Stimulated activated CD4-positive, alpha-beta T cell treated with anti-CD3 and anti-CD28 coated beads, Interleukin-4, amount 100 ng/mL, for 24 hours (primary cell): Measurements from ENCODE around the gene VSIG10L.
A peak's percentile ranks its signal among the peaks of the same experiment; 100 is the strongest.

Experiments used
- DNase-seq: peaks from one replicate; pipeline ENCODE4 v3.0.0-alpha.2; 2020

VSIG10L gene

DNA sequence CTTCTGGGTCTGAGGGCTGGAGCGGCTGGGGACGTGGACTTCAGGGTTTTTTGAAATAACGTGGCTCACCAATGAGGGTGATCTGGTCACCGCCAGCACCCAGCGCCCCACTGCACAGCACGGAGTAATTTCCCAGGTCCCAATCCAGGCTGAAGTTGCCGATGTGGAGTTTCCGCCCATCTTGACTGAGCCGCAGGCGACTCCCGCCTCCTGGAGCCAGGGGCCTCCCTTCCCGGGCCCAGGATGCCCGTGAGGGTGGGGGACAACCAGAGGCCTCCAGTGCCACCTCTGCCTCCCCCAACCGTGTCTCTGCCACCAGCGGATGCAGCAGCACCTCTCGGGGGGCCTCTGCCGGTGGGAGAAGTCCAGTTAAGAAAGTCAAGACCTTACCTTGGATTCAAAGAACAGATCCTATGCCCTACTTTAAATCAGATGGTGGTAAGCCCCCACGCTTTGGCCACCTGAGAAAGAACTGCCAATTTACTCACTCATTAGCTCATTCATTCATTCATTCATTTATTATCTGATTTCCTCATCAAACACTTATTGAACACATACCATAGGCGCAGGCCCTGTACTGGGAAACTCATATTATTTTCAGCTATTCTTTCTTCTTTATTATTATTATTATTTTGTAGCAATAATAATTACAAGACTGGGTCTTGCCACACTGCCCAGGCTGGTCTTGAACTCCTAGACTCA lies 3.9 kb downstream of the VSIG10L start:
- no peak for DNase-seq

DNA sequence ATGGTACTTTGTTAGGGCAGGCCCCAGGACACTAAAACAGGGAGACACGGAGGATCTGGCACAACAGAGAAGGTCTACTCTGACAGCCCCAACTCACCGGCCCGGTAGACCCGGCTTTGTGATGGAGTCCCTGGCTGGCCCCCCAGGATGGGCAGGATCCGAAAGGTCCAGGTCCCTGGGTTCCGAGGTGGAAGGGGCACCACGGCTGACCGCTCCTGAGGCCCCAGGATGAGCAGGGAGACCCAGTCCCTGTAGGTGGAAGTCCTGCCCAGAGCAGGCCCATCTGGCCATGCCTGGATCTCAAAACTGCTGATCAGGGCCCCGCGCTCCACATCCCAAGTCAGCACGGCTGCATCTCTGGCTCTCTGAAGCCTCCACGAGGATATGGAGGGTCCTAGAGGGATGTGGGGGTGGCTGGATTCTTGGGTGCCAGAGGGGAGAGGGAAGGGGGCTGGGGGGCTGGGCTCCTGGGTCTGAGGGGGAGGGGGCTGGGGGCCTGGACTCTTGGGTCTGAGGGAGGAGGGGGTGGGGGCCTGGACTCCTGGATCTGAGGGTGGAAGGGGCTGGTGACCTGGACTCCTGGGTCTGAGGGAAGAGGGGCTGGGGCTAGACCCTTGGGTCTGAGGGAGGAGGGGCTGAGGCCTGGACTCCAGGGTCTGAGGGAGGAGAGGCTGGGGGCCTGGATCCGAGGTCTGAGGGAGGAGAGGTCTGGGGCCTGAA lies 4.6 kb downstream of the VSIG10L start:
- DNase-seq = no peak

- no peak for DNase-seq
These were observed 8.0 kb downstream of the VSIG10L start for GRCh38 chr19:51333836-51334460.

DNA sequence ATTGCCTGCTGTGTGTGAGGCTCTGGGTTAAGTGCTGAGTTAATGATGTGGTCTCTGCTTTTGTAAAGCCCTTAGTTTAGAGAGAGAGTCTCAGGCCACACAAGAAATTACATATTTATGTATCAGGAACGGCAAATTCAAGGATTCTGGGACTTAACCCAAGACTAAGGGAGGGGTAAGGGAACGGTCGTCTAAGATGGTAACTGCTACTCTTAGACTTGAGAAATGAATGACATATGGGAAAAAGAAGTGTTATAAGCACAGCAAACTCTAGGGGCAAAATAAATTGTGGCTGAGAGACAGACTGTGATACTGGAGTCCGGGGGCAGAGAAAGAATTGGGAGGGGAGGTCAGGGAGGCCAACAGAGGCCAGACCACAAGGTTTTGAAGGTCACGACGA lies 10.2 kb downstream of the VSIG10L start:
- no peak for DNase-seq

GRCh38 chr19:51331193-51331592 lies 10.7 kb downstream of the VSIG10L start:
- DNase-seq = no peak

DNA sequence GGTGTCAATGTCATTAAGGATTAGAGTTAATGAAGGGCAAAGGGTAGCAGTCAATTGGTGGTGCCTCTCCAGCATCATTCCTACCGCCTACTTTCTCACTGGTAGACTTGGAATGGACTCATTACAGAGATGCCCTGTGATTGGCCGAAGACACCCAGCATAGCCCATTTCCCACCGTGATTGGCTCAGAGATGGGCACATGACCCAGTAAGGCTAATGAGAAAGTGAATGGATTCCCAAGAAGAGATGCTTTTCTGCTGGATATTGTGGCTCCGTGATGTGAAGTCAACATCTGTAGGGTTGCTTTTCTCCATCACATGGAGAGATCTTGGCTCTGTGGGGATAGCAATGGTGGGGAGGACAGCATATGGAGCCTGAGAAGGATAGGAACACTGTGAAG lies 11.6 kb downstream of the VSIG10L start:
- DNase-seq = no peak

- no peak for DNase-seq
These were observed 12.5 kb downstream of the VSIG10L start for GRCh38 chr19:51329411-51329810.

GRCh38 chr19:51327066-51328001 lies 14.6 kb downstream of the VSIG10L start:
- peak; percentile 49 for DNase-seq

GRCh38 chr19:51326216-51327065 lies 15.5 kb downstream of the VSIG10L start:
- no peak for DNase-seq

DNA sequence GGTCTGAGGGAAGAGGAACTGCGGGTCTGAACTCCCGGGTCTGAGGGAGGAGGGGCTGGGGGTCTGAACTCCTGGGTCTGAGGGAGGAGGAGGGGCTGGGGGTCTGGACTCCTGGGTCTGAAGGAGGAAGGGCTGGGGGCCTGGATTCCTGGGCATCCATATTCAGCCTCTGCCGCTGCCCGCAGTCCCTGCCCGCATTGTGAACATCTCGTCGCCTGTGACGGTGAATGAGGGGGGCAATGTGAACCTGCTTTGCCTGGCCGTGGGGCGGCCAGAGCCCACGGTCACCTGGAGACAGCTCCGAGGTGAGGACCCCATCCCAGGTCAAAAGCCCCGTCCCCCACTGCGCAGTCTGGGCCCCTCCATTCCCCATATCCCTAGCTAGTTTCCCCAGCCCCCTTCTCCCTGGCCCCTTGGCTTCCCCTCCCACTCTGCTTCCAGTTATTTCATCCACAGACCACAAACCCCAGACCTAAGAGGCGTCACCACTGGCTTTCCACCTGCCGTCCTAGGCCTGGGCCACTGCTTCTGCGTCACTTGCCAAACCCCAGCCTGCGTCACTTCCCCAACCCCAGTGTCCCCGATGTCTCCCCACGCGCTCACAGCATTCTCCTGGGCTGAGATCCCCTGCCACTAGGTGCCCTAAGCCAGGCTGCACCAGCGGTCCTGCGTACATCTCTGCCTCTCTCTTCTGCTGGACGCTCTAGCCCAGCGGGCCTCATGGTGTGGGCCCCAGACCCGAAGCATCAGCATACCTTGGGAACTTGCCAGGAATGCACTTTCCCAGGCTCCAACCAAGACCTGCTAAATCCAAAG lies 16.6 kb downstream of the VSIG10L start:
- DNase-seq = no peak

DNA sequence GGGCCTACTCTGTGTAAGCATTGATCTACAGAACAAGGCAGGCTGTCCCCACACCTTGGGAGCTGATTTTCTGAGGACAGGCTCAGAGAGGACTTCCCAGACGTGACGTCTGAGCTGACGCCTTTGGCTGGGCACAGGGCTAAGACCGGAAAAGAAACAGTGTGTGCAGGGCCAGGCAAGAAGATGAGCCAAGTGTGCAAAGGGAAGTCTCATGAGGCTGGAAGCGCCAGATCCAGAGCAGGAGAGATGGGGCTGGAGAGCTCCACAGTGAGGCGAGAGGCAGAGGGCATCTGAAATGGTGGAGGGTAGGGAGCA lies 17.8 kb downstream of the VSIG10L start:
- no peak for DNase-seq

- DNase-seq = no peak
These were observed 18.3 kb downstream of the VSIG10L start for GRCh38 chr19:51323481-51324166.

DNA sequence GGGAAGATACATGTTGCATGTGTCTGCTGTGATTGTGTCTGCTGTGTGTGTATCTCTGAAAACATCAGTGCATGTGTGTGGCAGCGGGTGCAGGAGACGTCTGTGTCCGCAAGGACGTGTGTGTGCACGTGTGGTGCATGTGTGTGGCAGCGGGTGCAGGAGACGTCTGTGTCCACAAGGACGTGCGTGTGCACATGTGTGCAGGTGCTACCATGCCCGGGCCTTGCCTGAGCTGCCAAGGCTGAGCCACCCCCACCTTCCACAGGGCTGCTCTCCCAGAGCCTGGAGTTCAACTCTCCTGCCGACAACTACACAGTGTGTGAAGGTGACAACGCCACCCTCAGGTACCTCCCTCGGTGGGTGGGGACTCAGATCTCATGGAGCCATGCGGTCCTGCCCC lies 20.1 kb downstream of the VSIG10L start:
- DNase-seq = no peak

GRCh38 chr19:51320280-51320657 lies 21.7 kb downstream of the VSIG10L start:
- DNase-seq = no peak

- no peak for DNase-seq
These were observed 22.2 kb downstream of the VSIG10L start for GRCh38 chr19:51319649-51320279.

GRCh38 chr19:51318687-51319648 lies 23.0 kb downstream of the VSIG10L start:
- no peak for DNase-seq

- DNase-seq = no peak
These were observed 24.0 kb downstream of the VSIG10L start for GRCh38 chr19:51317968-51318367.

DNA sequence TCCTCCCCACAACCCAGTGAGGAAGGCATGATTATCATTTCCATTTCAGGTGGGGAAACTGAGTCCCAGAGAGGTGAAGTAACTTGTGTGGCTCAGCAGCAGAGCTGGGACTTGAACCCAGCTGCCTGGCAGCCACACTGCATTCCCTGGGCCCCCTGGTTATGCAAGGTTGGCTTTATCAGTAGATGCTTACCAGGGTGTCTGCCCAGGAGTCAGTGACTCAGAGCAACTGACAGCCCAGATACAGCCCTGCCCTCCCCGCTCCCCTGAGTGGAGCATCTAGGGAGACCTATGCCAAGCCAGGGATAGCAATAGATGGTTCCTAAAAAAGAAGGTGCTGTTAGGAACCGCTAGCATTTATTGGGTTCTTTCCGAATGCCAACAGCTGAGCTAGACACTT lies 24.6 kb downstream of the VSIG10L start:
- DNase-seq = no peak

DNA sequence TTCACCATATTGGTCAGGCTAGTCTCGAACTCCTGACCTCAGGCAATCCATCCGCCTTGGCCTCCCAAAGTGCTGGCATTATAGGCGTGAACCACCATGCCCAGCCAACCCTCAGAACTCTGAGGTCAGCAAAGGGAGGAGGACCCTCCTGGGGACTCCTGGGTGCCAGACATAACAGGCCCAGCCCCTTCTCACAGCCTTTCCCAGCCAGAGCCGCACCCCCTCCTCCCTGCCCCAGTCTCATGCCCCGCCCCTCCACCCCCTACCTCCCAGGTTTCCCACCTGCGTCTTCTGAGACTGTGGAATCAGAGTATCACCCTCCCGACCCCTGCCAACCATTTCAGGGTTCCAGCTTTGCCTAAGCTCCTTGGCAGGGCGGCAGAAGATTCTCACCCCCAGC lies 25.3 kb downstream of the VSIG10L start:
- DNase-seq = no peak
